HG02884 (cell line): Measurements from ENCODE around the gene NOC3L.
"Not testable (repeated sequence)": the region's sequence is repeated elsewhere in the genome, so short reads cannot be mapped to it uniquely, and the experiment has no call there.

Experiments
- ATAC-seq: cut with Tn5 transposase; IDR thresholded peaks from one replicate; pipeline ENCODE4 v1.9.1; 2021; ENCODE audit warnings: mild to moderate bottlenecking, moderate library complexity; ENCODE audit not compliant: unreplicated experiment

Gene NOC3L, protein sequence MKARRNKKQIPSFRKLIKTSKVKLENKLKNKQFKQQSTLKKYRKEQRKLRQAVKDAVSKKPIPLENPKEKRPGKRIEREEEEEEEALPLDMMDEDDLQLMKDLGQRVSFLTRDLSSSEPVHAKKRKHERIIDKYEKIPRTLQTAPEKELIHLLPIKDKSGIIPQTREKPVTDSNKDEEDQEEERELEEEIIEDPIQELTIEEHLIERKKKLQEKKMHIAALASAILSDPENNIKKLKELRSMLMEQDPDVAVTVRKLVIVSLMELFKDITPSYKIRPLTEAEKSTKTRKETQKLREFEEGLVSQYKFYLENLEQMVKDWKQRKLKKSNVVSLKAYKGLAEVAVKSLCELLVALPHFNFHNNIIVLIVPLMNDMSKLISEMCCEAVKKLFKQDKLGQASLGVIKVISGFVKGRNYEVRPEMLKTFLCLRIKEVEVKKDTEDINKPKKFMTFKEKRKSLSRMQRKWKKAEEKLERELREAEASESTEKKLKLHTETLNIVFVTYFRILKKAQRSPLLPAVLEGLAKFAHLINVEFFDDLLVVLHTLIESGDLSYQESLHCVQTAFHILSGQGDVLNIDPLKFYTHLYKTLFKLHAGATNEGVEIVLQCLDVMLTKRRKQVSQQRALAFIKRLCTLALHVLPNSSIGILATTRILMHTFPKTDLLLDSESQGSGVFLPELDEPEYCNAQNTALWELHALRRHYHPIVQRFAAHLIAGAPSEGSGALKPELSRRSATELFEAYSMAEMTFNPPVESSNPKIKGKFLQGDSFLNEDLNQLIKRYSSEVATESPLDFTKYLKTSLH

DNA sequence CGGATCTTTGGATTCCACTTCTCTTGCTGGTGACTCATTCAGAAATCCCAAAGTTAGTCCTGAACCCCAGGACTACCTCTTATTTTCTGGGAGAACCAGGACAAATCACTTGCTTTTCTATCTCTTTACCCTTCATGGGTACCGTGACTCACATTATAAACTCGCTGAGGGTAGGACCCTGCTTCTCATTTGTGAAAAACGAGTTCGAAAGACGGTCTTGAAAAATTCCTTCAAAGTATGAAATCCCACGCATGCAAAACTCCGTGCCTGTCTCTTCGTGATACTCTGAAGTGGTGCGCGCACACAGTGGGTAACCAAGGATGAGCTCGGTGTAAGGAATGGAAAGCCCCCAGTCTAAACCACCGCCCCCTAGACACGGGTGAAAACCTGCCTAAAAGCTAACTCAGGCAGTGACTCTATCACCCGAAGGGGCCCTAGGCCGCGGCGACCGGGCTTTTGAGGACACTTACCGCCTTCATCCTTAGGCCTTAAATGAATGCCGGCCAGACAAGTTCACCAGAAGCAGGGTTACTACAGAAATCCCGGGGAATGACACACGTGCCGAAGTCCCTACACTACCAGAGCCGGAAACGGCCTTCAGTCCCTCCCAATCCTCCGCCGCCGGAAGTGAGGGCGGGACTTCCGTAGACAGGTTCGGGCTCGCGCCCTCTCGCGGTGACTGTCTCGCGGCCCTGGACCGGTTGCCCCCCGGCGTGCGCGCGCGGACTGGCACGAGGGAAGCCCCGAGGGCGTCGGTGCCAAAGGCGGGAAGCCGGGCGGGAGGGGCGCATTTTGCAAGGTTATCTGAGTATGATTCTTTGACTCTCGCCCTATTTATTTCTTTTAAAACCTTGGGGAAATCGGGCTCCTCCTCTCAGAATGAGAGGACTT lies at the start of gene NOC3L:
NOC3L (minus strand) TSS at position 580 of the 891 bp plus-strand sequence; CDS start at position 479, 101 bp downstream.
- peak; percentile 98 for ATAC-seq

DNA sequence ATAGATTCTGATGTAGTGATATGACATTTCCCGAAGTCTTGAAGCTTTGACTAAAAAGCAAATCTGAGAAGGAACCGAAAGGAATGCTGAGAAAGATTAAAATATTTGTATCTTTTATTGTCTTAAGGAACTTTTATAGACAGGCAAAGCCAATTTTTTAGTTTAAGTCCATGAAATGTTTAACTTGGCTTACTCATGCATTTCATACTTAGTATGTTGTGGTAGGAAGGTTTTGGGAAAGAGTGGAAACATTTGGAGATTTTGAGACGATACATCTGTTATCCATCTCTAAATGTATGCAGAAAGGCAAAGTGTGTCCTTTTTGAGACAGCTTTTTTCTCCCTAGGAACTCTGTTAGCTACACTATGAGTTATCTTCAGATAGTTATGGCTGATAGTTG lies 49.7 kb upstream of the NOC3L start:
- no peak for ATAC-seq

DNA sequence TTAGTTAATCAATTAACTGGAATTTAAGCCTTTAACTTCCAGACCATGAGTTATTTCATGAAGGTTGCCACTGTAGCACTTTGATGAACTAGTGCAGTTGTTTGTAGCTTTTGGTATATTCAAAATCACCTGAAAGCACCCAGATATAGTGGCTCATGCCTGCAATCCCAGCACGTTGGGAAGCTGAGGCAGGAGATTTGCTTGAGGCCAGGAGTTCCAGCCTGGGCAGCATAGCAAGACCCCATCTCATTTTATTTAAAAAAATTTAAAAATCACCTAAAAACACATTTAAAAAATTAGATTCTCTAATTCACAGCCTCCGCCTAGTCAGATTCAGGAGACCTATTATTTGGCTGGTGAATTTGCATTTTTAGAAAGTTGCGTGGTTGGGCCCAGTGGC lies 48.6 kb upstream of the NOC3L start:
- ATAC-seq, result no peak

DNA sequence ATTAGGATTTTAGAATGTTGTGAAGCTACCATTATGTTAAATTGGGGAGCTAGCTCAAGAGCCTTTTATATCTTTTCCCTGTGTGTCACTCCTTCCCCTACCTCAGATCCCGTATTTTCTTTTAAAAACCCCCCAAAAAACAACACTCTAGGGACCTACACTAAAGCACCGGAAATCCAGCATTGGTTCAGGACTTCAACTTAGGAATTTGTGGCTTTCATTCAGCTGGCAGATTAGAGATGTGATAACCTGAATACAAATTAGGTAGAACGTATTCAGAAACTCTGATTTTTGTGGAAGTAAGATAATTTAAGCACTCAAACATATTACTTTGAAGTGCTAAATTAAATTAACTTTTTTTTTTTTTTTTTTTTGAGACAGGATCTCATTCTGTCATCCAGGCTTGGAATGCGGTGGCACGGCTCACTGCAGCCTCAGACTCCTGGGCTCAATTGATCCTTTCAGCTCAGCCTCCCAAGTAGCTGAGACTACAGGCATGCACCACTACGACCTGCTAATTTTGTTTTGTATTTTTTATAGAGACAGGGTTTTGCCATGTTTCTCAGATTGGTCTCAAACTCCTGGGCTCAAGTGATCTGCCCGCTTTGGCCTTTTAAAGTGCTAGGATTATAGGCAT lies 46.4 kb upstream of the NOC3L start:
- ATAC-seq, result no peak

DNA sequence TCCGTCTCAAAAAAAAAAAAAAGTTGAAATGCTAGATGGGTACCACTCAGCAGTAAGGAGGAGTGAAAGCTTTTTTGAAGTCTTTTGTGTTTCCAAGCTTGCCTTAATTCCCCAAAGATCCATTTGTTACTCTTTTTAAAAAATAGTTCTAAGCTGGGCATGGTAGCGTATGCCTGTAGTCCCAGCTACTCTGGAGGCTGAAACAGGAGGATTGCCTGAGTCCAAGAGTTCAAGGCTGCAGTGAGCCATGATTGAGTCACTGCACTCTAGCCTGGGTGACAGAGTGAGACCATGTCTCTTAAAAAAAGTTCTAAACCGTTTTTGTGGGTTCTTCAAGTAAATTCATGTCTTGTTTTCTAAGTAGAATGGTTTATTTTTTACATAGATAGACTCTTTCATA lies 44.9 kb upstream of the NOC3L start:
- no peak for ATAC-seq

DNA sequence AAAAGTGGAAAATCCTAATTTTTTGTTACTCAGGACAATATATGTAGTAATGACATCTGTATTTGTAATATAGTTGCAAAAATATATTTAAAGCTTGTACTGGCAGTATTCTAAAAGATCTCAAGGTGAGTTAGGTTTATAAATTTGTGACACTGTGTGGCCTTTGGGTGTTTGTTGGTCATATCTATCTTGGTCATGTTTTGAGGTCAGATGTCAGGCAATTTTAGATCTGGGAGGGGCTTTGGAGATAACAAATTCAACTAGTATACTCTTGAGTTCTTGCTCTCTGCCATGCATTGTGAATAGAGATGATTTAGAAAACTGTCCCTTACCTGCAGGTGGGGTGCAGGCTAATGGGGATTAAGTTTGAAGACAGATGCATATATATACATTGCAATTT lies 42.7 kb upstream of the NOC3L start:
- ATAC-seq, result no peak

GRCh38 chr10:94403380-94404213 lies 40.9 kb upstream of the NOC3L start:
- ATAC-seq, result peak; percentile 51

DNA sequence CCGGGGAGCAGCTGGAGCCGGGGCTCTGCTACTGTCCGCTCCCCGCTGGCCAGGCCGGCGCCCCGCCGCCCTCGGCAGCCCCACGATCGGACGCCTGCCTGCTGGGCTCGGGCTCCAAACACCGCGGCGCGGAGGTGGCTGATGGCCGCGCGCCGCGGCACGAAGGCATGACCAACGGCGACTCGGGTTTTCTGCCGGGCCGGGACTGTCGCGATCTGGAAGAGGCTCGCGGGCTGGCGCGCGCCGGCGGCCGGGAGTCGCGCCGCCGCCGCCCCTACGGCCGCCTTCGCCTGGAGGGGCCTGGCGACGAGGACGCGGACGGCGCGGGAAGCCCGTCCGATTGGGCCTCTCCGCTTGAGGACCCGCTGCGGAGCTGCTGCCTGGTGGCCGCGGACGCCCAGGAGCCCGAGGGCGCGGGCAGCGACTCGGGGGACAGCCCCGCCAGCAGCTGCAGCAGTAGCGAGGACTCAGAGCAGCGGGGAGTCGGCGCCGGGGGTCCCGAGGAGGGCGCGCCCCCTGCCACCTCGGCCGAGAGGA lies 40.2 kb upstream of the NOC3L start:
- ATAC-seq, result peak; percentile 27

- ATAC-seq, result peak; percentile 62
Measured at GRCh38 chr10:94402204-94402842, 39.6 kb upstream of the NOC3L start, which contains the start of gene TBC1D12. TSS of gene TBC1D12 (plus strand) at chr10:94402541. CDS start at chr10:94402614, 73 bp downstream.

DNA sequence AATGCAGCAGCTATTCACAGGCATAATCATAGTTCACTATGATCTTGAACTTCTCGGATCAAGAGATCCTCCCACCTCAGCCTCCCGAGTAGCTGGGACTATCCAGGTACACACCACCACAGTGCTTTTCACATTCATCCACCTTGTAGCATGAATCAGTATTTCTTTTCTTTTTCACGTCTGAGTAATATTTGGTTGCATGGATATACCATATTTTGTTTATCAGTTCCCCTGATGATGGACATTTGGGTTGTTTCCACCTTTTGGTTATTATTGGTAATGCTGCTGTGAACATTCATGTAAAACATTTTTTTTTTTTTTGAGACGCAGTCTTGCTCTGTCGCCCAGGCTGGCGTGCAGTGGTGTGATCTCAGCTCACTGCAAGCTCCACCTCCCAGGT lies 36.0 kb upstream of the NOC3L start:
- no peak for ATAC-seq

DNA sequence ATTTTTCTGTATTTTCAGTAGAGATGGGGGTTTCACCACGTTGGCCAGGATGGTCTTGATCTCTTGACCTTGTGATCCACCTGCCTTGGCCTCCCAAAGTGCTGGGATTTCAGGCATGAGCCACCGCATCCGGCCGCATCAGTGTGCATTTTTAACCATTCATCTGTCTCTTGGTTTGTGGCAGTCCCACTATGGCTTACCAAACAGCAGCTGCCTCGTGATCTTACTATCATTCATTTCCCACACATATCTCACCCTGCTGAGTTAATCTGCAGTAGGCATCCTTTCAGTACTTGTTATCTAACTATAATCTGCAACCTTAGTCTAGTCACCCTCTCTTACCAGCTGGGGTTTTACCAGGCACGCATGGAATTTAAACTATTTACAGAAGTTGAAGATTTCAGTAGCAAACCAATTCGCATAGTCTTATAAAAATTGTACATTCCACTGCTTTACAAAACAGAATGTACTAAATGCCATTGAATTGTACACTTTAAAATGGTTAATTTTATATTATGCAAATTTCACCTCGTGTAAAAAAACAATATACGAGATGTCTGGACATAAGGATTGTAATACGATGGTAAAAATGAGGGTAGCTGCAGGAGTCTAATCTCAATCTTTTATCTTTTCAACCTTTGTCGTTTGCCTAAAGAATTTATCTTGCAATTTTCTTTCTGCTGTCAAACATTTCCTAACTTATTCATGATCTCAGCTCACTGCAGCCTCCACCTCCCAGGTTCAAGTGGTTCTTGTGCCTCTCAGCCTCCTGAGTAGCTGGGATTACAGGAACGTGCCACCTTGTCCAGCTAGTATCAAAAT lies 35.0 kb upstream of the NOC3L start:
- ATAC-seq, result no peak

DNA sequence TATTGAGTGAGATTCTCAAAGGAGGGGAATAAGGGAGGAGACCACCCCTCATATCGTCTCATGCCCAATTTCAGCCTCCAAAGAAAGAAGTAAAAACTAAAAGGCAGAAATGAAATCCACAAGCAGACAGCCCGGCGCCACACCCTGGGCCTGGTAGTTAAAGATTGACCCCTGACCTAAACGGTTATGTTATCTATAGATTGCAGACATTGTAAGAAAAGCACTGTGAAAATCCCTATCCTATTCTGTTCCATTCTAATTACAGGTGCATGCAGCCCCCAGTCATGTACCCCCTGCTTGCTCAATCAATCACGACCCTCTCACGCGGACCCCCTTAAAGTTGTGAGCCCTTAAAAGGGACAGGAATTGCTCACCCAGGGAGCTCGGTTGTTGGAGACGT lies 29.4 kb upstream of the NOC3L start:
- ATAC-seq, result not testable (repeated sequence)

DNA sequence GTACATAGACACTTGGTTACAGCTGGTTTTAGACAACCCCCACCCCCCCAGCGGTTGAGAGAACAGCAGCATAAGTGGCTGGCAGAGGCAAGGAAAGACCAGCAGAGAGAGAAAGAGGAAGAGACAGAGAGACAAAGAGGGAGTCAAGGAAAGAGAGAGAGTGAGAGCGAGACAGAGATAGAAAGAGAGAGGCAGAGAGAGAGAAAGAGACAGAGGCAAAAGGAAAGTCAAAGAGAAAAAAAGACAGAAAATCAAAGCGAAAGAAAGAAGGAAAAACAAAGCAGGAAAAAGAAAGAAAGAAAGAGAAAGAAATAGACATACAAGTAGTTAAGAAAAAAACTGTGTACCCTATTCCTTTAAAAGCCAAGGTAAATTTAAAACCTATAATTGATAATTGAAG lies 23.0 kb upstream of the NOC3L start:
- ATAC-seq, result not testable (repeated sequence)

DNA sequence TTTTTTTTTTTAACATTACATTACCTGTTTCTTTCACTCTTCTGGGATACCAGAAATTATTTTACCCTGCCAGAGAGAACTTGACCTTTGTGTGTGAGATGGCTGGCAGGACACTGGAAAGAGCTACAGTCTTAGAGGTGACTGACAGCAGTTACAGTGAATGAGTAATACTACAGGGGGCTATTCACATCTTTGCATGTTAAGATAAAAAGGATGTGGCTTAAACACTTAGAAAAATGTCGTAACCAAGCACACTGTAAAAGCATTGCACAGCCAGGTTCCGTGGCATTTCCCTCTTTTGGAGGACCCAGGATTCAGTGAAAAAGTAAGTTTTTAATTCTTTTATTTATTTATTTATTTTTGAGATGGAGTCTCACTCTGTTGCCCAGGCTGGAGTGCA lies 20.8 kb upstream of the NOC3L start:
- ATAC-seq, result no peak

DNA sequence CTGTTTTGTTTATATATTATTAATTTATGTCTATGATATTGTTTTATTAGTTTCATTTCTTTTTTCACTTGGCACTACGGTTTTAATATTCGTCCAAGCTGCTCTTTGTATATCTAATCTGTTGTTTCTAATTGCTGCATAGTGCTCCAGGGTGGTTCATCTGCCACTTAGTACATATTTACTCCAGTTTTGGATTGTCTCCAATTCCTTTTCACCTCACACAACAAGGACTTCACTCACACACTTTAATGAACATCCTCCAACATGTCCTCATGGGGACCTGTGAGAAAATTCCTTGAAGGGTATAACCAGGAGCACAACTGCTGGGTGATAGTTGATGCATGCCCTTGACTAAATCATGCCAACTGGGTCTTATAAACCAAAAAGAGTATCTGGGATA lies 14.1 kb upstream of the NOC3L start:
- ATAC-seq, result no peak

GRCh38 chr10:94375374-94375773 lies 12.6 kb upstream of the NOC3L start:
- no peak for ATAC-seq

GRCh38 chr10:94370501-94370900 lies 7.8 kb upstream of the NOC3L start:
- ATAC-seq, result no peak

- ATAC-seq, result no peak
Measured at GRCh38 chr10:94366382-94366781, 3.6 kb upstream of the NOC3L start.
